Nephron (organoid): Measurements from ENCODE around the gene PTX4.
A peak's percentile ranks its signal among the peaks of the same experiment; 100 is the strongest.

Source experiments
- H3K27ac Mint-ChIP-seq, 3 experiments: 2 replicates each; pipeline ENCODE4 v1.8.0; 2020; ENCODE audit warnings: mixed read lengths in 3 of 3, mild to moderate bottlenecking in 2 of 3, moderate library complexity in 1 of 3
- H3K27me3 Mint-ChIP-seq: 2 replicates; pipeline ENCODE4 v1.8.0; 2021; ENCODE audit warnings: low read depth, mild to moderate bottlenecking, moderate library complexity, mixed read lengths
- H3K36me3 Mint-ChIP-seq: 2 replicates; pipeline ENCODE4 v1.8.0; 2020; ENCODE audit warnings: low read depth, mixed read lengths
- H3K4me1 Mint-ChIP-seq: 2 replicates; pipeline ENCODE4 v1.8.0; 2020; ENCODE audit warnings: mixed read lengths
- H3K4me3 Mint-ChIP-seq, 3 experiments: 2 replicates each; pipeline ENCODE4 v1.8.0; 2020; ENCODE audit warnings: mild to moderate bottlenecking in 3 of 3, mixed read lengths in 3 of 3, moderate library complexity in 2 of 3
- H3K9me3 Mint-ChIP-seq: 2 replicates; pipeline ENCODE4 v1.8.0; 2020; ENCODE audit warnings: mixed read lengths
- TF ChIP-seq, protein P1 (sequence below), 3 experiments: fragments of 200-600 bp; sonication (generic); IDR thresholded peaks; one replicate each; pipeline ENCODE4 v1.5.0; 2021; ENCODE audit warnings: antibody characterized with exemption in 3 of 3; ENCODE audit not compliant: unreplicated experiment in 3 of 3

Gene PTX4

DNA sequence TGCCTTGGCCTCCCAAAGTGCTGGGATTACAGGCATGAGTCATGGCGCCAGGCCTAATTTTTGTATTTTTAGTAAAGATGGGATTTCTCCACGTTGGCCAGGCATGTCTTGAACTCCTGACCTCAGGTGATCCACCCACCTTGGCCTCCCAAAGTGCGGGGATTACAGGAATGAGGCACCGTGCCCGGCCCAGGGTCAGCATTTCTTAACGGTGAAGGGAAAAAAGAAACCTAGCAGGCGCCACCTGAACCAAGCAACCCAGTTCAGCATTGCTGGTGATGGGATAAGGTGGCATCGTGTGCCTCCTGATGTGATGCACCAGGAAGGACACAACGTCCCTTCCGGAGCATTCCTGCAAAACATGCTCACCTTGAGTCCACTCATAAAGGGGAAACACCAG, 11.7 kb downstream of the PTX4 start:
- Mint-ChIP-seq H3K27ac (no peak overlapping the region), H3K9me3 (no peaks in the 10 kb centered on the region), H3K4me3 (peak overlapping the region; percentile 23 to 75 (median 63)), H3K27me3 (no peaks in the 10 kb centered on the region), H3K36me3 (no peaks in the 10 kb centered on the region), H3K4me1 (peaks cover 5% of the 10 kb centered on the region)
- TF ChIP-seq, protein P1, sequence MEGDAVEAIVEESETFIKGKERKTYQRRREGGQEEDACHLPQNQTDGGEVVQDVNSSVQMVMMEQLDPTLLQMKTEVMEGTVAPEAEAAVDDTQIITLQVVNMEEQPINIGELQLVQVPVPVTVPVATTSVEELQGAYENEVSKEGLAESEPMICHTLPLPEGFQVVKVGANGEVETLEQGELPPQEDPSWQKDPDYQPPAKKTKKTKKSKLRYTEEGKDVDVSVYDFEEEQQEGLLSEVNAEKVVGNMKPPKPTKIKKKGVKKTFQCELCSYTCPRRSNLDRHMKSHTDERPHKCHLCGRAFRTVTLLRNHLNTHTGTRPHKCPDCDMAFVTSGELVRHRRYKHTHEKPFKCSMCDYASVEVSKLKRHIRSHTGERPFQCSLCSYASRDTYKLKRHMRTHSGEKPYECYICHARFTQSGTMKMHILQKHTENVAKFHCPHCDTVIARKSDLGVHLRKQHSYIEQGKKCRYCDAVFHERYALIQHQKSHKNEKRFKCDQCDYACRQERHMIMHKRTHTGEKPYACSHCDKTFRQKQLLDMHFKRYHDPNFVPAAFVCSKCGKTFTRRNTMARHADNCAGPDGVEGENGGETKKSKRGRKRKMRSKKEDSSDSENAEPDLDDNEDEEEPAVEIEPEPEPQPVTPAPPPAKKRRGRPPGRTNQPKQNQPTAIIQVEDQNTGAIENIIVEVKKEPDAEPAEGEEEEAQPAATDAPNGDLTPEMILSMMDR (IDR thresholded peaks at IDR 0.05; ENCODE audit: unreplicated experiment in 3 of 3), result no peak

GRCh38 chr16:1475552-1476114, 13.1 kb downstream of the PTX4 start:
- Mint-ChIP-seq H3K27me3 (no peaks in the 10 kb centered on the region), H3K4me3 (peak overlapping the region; percentile 80 to 88 (median 87)), H3K27ac (peak overlapping the region; percentile 29 to 85 (median 79)), H3K36me3 (no peaks in the 10 kb centered on the region), H3K9me3 (no peaks in the 10 kb centered on the region), H3K4me1 (peaks cover 5% of the 10 kb centered on the region)
- TF ChIP-seq, protein P1 (IDR thresholded peaks at IDR 0.05; ENCODE audit: unreplicated experiment in 3 of 3), result no peak

DNA sequence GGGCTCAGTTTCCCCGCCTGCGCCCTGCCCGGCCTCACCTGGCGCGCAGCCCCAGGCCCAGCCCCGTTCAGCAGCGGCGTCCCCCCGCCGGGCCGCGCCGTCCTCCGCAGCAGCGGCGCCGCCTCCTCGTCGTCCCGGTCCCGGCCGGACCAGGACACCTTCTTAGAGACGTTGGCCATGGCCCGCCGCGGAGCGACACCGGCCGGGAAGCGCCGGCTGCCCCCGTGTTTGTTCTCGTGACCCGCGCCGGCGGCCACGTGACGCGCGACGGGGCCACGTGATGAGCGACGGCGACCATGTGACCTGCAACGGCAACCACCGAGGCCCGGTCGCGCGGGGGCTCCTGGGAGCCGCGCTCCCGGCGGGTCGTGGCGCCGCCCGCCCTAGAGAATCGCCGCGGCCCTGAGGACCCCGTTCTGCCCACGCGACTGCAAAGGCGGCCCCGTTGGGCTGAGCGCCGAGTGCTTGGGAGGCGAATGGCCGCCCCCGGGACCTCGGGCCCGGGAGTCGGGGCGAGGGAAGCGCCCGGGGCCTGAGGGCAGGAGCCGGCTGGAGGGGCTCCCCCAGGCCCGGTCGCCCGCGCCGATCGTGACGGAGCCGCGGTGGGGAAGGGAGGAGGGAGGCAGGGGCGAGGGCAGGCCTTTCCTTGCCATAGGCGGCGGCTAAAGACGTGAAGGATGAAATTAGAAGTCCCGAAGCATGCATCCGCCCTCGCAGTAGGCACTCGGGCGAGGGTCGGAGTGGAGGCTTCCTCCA, 13.8 kb downstream of the PTX4 start, which contains the start of gene CLCN7:
Gene CLCN7, minus strand, starts transcription at position 233 of the 756 bp plus-strand sequence. Its CDS starts 54 bp downstream, at position 179.
- no peaks in the 10 kb centered on the region for H3K36me3 Mint-ChIP-seq
- TF ChIP-seq, protein P1 (IDR thresholded peaks at IDR 0.05; ENCODE audit: unreplicated experiment in 3 of 3), result no peak
- H3K9me3 Mint-ChIP-seq, result no peaks in the 10 kb centered on the region
- H3K4me1 Mint-ChIP-seq, result peaks cover 5% of the 10 kb centered on the region
- H3K27ac Mint-ChIP-seq, result peak within 1 kb of the TSS; percentile 29 to 85 (median 79)
- no peaks in the 10 kb centered on the region for H3K27me3 Mint-ChIP-seq
- H3K4me3 Mint-ChIP-seq, result peak within 1 kb of the TSS; percentile 80 to 88 (median 87)

DNA sequence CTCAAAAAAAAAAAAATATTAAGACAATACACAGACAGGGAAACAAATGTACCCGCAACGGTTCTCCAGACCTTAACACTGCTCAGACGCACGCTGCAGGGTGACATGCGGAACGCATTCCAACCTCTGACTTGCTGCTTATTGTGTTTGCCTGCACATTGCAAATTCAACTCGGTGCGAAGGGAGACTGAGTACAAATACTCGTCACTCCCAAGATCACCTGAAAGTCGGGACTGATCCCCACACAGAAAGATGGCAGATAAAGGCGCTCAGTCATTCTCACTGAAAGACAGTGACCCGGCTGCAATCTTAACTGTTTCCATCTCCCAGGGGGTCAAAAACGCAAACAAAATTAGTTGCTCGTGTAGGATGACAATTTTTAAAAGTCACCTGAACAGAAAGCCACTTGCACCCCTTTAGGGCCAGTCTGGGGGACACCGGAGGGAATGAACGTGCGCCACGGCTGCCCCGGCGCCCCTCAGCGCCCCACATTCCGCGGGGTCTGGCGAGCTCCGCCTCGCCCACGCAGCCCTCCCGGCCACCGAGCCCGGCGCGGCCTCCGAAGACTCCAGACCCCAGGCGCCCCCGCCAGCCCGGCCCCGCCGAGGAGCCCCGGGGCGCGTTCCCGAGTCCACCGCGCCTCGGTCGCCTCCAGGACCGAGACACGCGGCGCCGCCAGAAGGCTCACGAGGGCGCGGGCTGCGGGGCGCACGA, 14.5 kb downstream of the PTX4 start:
- no peaks in the 10 kb centered on the region for H3K36me3 Mint-ChIP-seq
- TF ChIP-seq, protein P1 (IDR thresholded peaks at IDR 0.05; ENCODE audit: unreplicated experiment in 3 of 3), result no peak
- H3K4me3 Mint-ChIP-seq, result peak overlapping the region; percentile 76 to 85 (median 83)
- peak overlapping the region in 1 of 3 experiments; percentile 25 for H3K27ac Mint-ChIP-seq
- H3K4me1 Mint-ChIP-seq, result peaks cover 9% of the 10 kb centered on the region
- no peaks in the 10 kb centered on the region for H3K27me3 Mint-ChIP-seq
- H3K9me3 Mint-ChIP-seq, result no peaks in the 10 kb centered on the region

GRCh38 chr16:1472974-1473373, 15.8 kb downstream of the PTX4 start:
- H3K4me1 Mint-ChIP-seq, result peaks cover 9% of the 10 kb centered on the region
- TF ChIP-seq, protein P1 (IDR thresholded peaks at IDR 0.05; ENCODE audit: unreplicated experiment in 3 of 3), result no peak
- peak overlapping the region; percentile 44 to 77 (median 67) for H3K27ac Mint-ChIP-seq
- H3K27me3 Mint-ChIP-seq, result no peaks in the 10 kb centered on the region
- no peaks in the 10 kb centered on the region for H3K9me3 Mint-ChIP-seq
- peak overlapping the region; percentile 73 to 87 (median 86) for H3K4me3 Mint-ChIP-seq
- no peaks in the 10 kb centered on the region for H3K36me3 Mint-ChIP-seq
